A204.1 (cell line): Measurements from ENCODE around the gene TRMT44.
"Not testable (repeated sequence)": the region's sequence is repeated elsewhere in the genome, so short reads cannot be mapped to it uniquely, and the experiment has no call there.

Experiments used
- FAIRE-seq: peaks from 2 replicates; lab custom pipeline; 2012; peaks lifted over from hg19 to GRCh38; lab: Jason Lieb, UNC

The TRMT44 gene

GRCh38 chr4:8494983-8495548 lies 54.5 kb downstream of the TRMT44 start:
- no peak for FAIRE-seq

GRCh38 chr4:8495803-8496202 lies 55.2 kb downstream of the TRMT44 start:
- FAIRE-seq = no peak

GRCh38 chr4:8497762-8498161 lies 57.2 kb downstream of the TRMT44 start:
- no peak for FAIRE-seq

GRCh38 chr4:8500966-8501365 lies 60.4 kb downstream of the TRMT44 start:
- no peak for FAIRE-seq

- FAIRE-seq = no peak
Observed at GRCh38 chr4:8501781-8502180, 61.2 kb downstream of the TRMT44 start.

- no peak for FAIRE-seq
Observed at GRCh38 chr4:8502371-8502770, 61.8 kb downstream of the TRMT44 start.

- FAIRE-seq = no peak
Observed at GRCh38 chr4:8502836-8503585, 62.4 kb downstream of the TRMT44 start.

GRCh38 chr4:8503801-8504200 lies 63.2 kb downstream of the TRMT44 start:
- FAIRE-seq = no peak

GRCh38 chr4:8504279-8505007 lies 63.9 kb downstream of the TRMT44 start:
- FAIRE-seq = no peak

GRCh38 chr4:8505229-8505628 lies 64.7 kb downstream of the TRMT44 start:
- no peak for FAIRE-seq

- FAIRE-seq = no peak
Observed at GRCh38 chr4:8506006-8506372, 65.4 kb downstream of the TRMT44 start.

GRCh38 chr4:8506373-8507195 lies 66.0 kb downstream of the TRMT44 start:
- FAIRE-seq = no peak

GRCh38 chr4:8507196-8507570 lies 66.6 kb downstream of the TRMT44 start:
- FAIRE-seq = no peak

- no peak for FAIRE-seq
Observed at GRCh38 chr4:8507624-8508023, 67.0 kb downstream of the TRMT44 start.

- FAIRE-seq = no peak
Observed at GRCh38 chr4:8508266-8508665, 67.7 kb downstream of the TRMT44 start.

- no peak for FAIRE-seq
Observed at GRCh38 chr4:8508740-8509139, 68.2 kb downstream of the TRMT44 start.

GRCh38 chr4:8509311-8509950 lies 68.9 kb downstream of the TRMT44 start:
- no peak for FAIRE-seq

- no peak for FAIRE-seq
Observed at GRCh38 chr4:8510191-8510590, 69.6 kb downstream of the TRMT44 start.

- FAIRE-seq = no peak
Observed at GRCh38 chr4:8510611-8511285, 70.2 kb downstream of the TRMT44 start.

GRCh38 chr4:8512510-8512909 lies 71.9 kb downstream of the TRMT44 start:
- FAIRE-seq = no peak

GRCh38 chr4:8513080-8513479 lies 72.5 kb downstream of the TRMT44 start:
- FAIRE-seq = not testable (repeated sequence)

GRCh38 chr4:8513931-8514330 lies 73.4 kb downstream of the TRMT44 start:
- FAIRE-seq = no peak
